ENCODE data around the gene GNAZ.

Gene GNAZ

DNA sequence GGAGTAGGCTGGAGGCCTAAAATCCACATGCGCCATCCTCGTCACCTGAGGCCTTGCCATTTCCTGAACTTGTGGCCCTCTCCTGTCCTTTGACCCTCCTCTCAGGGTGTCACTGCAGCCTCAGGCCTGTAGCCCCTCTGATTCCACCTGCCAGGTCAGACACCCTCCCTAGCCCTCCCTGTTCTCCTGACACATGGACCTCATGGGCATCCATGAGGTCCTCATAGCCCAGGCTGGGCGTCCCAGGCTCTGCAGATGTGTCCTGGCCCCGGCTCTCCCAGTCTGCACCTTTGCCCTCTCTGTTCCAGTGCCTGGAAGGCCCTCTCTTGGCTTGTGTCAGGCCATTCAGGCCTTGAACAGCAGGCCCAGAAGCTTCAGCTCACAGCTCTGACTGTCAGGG lies 90.7 kb downstream of the GNAZ start:
- DNase-seq, result no peak

DNA sequence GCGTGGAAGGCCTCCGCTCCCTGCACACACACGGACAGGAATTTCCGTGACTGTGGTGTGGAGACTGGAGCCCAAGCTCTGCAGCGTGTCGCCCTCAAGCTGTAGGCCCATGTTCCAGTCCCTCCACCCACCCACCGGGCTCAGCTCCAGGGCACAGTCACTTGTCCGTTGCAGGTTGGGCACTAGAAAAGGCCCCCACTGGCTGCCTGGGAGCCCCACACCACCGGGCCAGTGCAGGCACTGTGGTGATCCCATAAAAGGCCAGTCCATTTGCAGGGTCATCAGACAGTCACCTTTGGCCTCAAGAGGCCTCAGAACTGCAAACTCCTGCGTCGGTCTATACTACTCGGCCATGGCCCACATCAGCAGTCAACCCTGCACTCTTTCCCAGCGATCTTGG lies 91.3 kb downstream of the GNAZ start:
- no peak for DNase-seq

DNA sequence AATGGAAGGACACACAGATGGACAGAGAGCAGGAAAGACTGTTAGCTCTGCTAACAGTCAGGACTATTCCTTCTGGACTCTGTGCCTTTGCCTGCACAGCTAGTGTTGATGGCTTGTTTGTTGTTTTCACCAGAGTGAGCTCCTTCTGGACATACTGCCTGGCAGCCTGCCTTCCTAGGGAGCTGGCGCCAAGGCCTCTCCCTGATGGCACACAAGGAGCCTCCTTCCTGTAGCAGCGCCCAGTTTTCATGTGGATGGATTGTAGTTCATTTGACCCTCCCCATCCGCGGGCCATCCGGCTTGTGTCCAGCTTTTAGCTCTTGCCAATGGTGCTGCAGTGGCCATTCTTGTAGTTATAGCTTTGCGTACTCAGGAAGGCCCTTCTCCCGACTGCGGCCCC lies 93.3 kb downstream of the GNAZ start:
- no peak for DNase-seq

DNA sequence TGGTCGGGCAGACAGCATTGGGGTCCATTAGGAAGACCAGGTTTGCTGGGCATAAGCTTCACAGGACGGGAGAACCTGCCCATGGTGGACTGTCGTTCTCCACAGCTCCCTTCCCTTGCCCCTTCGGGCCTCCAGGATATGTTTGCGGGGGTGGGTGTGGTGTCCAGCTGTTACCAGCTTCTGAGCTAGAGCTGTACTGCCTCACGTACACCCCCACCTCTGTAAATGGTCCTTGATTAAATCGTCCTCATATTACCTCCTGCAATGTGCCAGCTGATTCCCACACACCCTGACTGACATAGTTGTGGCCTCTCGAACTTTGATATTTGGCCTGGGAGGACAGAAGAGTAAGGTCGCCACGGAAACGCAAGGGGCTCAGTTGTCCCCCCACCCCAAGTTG lies 93.8 kb downstream of the GNAZ start:
- no peak for DNase-seq

DNA sequence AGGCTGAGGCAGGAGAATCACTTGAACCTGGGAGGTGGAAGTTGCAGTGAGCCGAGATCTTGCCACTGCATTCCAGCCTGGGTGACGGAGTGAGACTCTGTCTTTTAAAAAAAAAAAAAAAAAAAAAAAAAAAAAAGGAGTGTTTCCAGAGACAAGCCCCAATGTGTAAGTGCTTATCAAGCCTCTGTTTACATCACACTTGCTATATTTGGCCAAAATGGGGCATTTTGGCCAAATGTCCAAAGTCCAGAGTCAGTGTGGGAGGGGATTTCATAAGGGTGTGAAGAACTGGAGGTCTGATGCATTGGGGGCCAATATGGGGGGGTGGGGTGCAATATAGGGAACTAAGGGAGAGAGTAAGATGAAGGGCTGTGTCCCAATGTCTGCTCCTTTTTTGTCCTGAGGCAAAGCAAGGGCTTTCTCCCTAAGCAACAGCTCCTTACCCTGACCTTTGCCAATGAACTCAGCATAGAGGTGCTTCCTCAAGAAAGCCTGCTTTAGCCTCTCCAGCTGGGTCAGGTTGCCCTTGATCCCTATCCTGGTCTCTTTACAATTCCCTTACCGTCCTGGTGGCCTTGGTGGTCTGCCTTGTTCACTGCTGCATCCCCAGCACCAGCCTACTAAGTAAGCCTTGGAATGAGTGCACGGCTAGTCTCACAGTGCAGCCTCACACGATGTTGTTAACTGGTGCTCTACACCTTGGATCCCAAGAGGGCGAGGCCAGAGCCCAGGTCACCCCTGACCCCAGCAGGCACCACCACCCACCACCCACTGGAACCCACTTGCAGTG lies 95.9 kb downstream of the GNAZ start:
- no peak for DNase-seq

DNA sequence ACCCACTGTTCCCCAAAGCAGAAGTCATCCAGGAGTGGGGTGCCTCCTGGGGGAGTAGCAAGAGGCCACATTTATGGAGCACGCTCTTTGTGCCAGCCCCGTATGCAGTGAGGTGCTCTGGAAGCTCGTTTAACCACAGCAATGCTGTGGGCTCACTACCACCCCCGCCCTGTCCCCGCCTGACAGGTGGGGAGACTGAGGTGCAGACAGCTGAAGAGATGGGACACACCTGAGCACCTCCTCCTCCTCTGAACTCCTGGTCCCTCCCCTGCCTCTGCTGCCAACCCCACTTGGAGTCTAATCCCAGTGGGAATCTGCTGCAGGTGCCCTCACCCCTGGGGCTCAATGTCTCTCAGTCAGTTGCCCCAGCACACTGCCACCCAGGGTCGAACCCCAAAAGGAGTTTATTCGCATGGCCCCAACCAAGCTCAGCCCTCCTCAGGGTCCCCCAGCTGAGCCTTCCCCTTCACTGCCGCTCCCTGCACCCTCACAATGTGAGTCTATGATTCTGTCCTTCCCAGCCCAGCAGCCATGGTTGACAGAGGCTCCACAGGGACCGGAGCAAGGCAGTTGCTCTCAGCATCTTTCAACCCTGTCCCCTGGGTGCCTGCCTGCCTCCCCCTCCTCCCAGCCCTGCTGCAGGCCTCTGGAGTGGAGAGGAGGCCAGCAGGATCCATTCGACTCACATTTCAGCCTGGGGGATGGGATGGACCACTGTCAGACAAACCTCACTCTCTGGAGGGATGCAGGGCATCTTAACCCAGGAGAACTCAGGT lies 96.7 kb downstream of the GNAZ start:
- DNase-seq, result no peak

DNA sequence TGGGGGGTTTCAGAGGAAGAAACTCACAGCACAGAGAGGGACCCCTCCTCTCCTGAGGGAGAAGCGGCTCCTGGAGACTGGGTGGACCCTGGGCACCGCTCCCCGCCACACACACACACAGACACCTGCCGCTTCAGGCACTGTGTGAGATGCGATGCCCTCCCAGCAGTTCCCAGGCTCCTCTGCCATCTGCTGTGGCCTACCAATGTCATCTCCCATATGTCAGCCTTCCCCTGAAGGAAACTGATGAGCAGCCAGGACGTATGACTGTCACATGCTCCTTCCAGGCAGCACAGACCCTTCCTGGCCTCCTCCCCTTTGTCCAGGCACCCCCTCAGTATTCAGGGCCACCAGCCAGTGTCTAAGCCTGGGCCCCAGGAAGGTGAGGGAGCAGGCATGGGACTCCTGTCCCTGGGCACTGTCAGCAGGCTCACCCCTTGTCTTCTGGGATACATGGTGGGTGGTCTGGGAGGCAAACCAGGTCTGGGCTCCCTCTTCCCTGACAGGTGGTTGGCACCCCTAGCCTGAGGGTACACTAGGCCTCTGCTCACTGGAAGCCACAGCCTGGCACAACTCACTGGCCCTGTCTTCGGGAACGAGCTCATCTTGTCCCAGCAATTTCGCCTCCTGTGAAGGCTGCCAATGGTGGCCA lies 98.2 kb downstream of the GNAZ start:
- DNase-seq, result no peak

DNA sequence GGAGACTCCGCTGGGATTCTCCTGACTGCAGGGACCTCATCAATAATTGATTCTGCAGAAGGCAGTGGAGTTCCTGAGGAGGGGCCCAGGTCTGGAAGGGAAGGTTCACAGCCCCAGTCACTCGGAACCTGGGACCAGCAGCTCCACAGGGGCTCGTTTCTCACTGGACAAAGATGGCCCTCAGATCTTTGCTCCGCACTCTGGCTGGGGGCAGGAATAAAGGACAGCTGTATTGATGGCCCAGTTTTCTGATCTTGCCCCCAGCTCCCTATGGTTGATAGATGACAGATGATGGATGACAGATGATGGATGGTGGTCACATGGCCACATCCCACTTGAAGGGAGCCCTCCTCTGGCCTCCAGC lies 98.7 kb downstream of the GNAZ start:
- DNase-seq, result no peak

Data from activated naive CD4-positive, alpha-beta T cell treated with Interleukin-2 at 50 U/mL for 16 hours (primary cell).